ENCODE results near the gene BICD1. TPM values are rescaled to one million over a fixed set of nuclear protein-coding genes. Genes with fewer than 3 reads are reported as not detected.
"Not testable (repeated sequence)": the region's sequence is repeated elsewhere in the genome, so short reads cannot be mapped to it uniquely, and the experiment has no call there.

Gene BICD1
- total RNA-seq, 1 donor from 2014 or later, result 13.1 TPM

GRCh38 chr12:32091696-32092095 lies 15.0 kb upstream of the BICD1 start:
- TF ChIP-seq CTCF (IDR thresholded peaks at IDR 0.05; ENCODE audit: insufficient read depth, low read length, poor library complexity, severe bottlenecking), result no peak
- DNase-seq (ENCODE audit: low read depth), result no peak
- H3K4me3 ChIP-seq (ENCODE audit: low read depth, low read length), result no peak overlapping the region
- H3K36me3 ChIP-seq (ENCODE audit: control insufficient read depth, insufficient read depth, low read length), result no peaks in the 10 kb centered on the region
- H3K27me3 ChIP-seq (ENCODE audit: control insufficient read depth, insufficient read depth, low read length), result no peaks in the 10 kb centered on the region

GRCh38 chr12:32098112-32098511 lies 8.5 kb upstream of the BICD1 start:
- H3K27me3 ChIP-seq (ENCODE audit: control insufficient read depth, insufficient read depth, low read length), result no peaks in the 10 kb centered on the region
- no peak overlapping the region for H3K4me3 ChIP-seq (ENCODE audit: low read depth, low read length)
- no peak for DNase-seq (ENCODE audit: low read depth)
- TF ChIP-seq CTCF (IDR thresholded peaks at IDR 0.05; ENCODE audit: insufficient read depth, low read length, poor library complexity, severe bottlenecking), result no peak
- H3K36me3 ChIP-seq (ENCODE audit: control insufficient read depth, insufficient read depth, low read length), result no peaks in the 10 kb centered on the region

- H3K36me3 ChIP-seq (ENCODE audit: control insufficient read depth, insufficient read depth, low read length); DNase-seq (ENCODE audit: low read depth); H3K4me3 ChIP-seq (ENCODE audit: low read depth, low read length); H3K27me3 ChIP-seq (ENCODE audit: control insufficient read depth, insufficient read depth, low read length): not testable (repeated sequence)
Measured at GRCh38 chr12:32099275-32099674, 7.4 kb upstream of the BICD1 start.

- no peak for DNase-seq (ENCODE audit: low read depth)
- H3K4me3 ChIP-seq (ENCODE audit: low read depth, low read length), result no peak overlapping the region
- H3K27me3 ChIP-seq (ENCODE audit: control insufficient read depth, insufficient read depth, low read length), result no peaks in the 10 kb centered on the region
- no peak for TF ChIP-seq CTCF (IDR thresholded peaks at IDR 0.05; ENCODE audit: insufficient read depth, low read length, poor library complexity, severe bottlenecking)
- no peaks in the 10 kb centered on the region for H3K36me3 ChIP-seq (ENCODE audit: control insufficient read depth, insufficient read depth, low read length)
Measured at GRCh38 chr12:32100361-32100760, 6.3 kb upstream of the BICD1 start.

- no peak for TF ChIP-seq CTCF (IDR thresholded peaks at IDR 0.05; ENCODE audit: insufficient read depth, low read length, poor library complexity, severe bottlenecking)
- Histone ChIP-seq H3K4me3 (ENCODE audit: low read depth, low read length) (no peak overlapping the region), H3K27me3 (ENCODE audit: control insufficient read depth, insufficient read depth, low read length) (no peaks in the 10 kb centered on the region), H3K36me3 (ENCODE audit: control insufficient read depth, insufficient read depth, low read length) (no peaks in the 10 kb centered on the region)
- no peak for DNase-seq (ENCODE audit: low read depth)
Measured at GRCh38 chr12:32100888-32101287, 5.8 kb upstream of the BICD1 start.

GRCh38 chr12:32102234-32102633 lies 4.4 kb upstream of the BICD1 start:
- no peaks in the 10 kb centered on the region for H3K27me3 ChIP-seq (ENCODE audit: control insufficient read depth, insufficient read depth, low read length)
- no peak for DNase-seq (ENCODE audit: low read depth)
- H3K36me3 ChIP-seq (ENCODE audit: control insufficient read depth, insufficient read depth, low read length), result no peaks in the 10 kb centered on the region
- H3K4me3 ChIP-seq (ENCODE audit: low read depth, low read length), result no peak overlapping the region
- TF ChIP-seq CTCF (IDR thresholded peaks at IDR 0.05; ENCODE audit: insufficient read depth, low read length, poor library complexity, severe bottlenecking), result no peak
